HepG2 (cell line): ENCODE results near the gene SUCLG2. TPM values are rescaled to one million over a fixed set of nuclear protein-coding genes. Genes with fewer than 3 reads are reported as not detected.

Experiments
- ATAC-seq: fragments of 200-7000 bp; cut with Tn5 transposase; 3 replicates; pipeline ENCODE4 v1.9.1; 2020; ENCODE audit warnings: mild to moderate bottlenecking, moderate library complexity
- BruUV-seq: library from RNA; stranded (reverse); fragments of 400-500 nt; replicated peaks from 2 replicates; lab custom pipeline; 2021; lab: Mats Ljungman, UMichigan
- CTCF ChIA-PET: fragments of 300-600 bp; formaldehyde crosslinking; extraction: SDS; loops from one replicate; lab custom pipeline; 2021; ENCODE audit warnings: low total read pairs, inconsistent platforms, low intra/inter-chr PET ratio; lab: Yijun Ruan, JAX
- POLR2A ChIA-PET: fragments of 350-600 bp; sonication (Branson Sonifier 250); formaldehyde crosslinking; loops from one replicate; lab custom pipeline; 2020; ENCODE audit warnings: antibody characterized with exemption, inconsistent platforms; lab: Yijun Ruan, JAX
- DNase-seq: peaks from one replicate; pipeline ENCODE4 v3.0.0-alpha.2; 2015; ENCODE audit warnings: low spot score
- FAIRE-seq: peaks from 3 replicates; lab custom pipeline; 2011; peaks lifted over from hg19 to GRCh38; lab: Jason Lieb, UNC
- H2AFZ ChIP-seq: one replicate; pipeline ENCODE4 v1.6.1; 2011; ENCODE audit warnings: low read length, inconsistent platforms
- H3K27ac ChIP-seq: fragments of 300-600 bp; 3 replicates; pipeline ENCODE4 v1.8.0; 2011; ENCODE audit warnings: mixed run types, mild to moderate bottlenecking, mixed read lengths, low read length, inconsistent platforms; ENCODE audit not compliant: insufficient read depth; ENCODE audit errors: extremely low read length
- H3K27me3 ChIP-seq, 2 experiments: fragments of 200-600 bp in 1 of 2; 2 replicates in 1 of 2; 3 replicates in 1 of 2; pipeline versions ENCODE4 v1.6.0 to v1.8.0; 2011; ENCODE audit warnings: low read length in 2 of 2, mild to moderate bottlenecking in 2 of 2, moderate library complexity in 2 of 2, inconsistent platforms in 1 of 2; ENCODE audit not compliant: insufficient read depth in 2 of 2, control insufficient read depth in 1 of 2
- H3K36me3 ChIP-seq, 2 experiments: fragments of 200-600 bp in 1 of 2; replicated peaks in 1 of 2; 2 replicates in 1 of 2; 3 replicates in 1 of 2; pipeline versions ENCODE4 v1.5.1 to v1.8.0; 2011; ENCODE audit warnings: low read length in 2 of 2, inconsistent platforms in 1 of 2; ENCODE audit not compliant: insufficient read depth in 2 of 2, control insufficient read depth in 1 of 2
- H3K4me1 ChIP-seq: 2 replicates; pipeline ENCODE4 v1.5.1; 2012; ENCODE audit warnings: low read length, inconsistent platforms; ENCODE audit not compliant: insufficient read depth
- H3K4me2 ChIP-seq: 2 replicates; pipeline ENCODE4 v1.6.0; 2011; ENCODE audit warnings: low read depth, low read length, inconsistent platforms
- H3K4me3 ChIP-seq, 3 experiments: fragments of 200-600 bp in 1 of 3; sonication (generic), shearing (Covaris generic) in 1 of 3; replicated peaks in 1 of 3; 2 replicates each; pipeline ENCODE4 v1.5.1; 2011 to 2016; ENCODE audit warnings: low read length in 3 of 3, inconsistent platforms in 2 of 3, low read depth in 2 of 3, mild to moderate bottlenecking in 2 of 3, control low read depth in 1 of 3, mixed read lengths in 1 of 3; ENCODE audit not compliant: insufficient read depth in 1 of 3
- H3K79me2 ChIP-seq: one replicate; pipeline ENCODE4 v1.6.1; 2011; ENCODE audit warnings: low read length, inconsistent platforms; ENCODE audit not compliant: insufficient read depth
- H3K9ac ChIP-seq: 2 replicates; pipeline ENCODE4 v1.6.0; 2011; ENCODE audit warnings: mild to moderate bottlenecking, low read depth, low read length, inconsistent platforms; ENCODE audit not compliant: insufficient read depth
- H3K9me3 ChIP-seq: 2 replicates; pipeline ENCODE4 v1.5.1; 2012; ENCODE audit warnings: mild to moderate bottlenecking, low read length
- H4K20me1 ChIP-seq: 2 replicates; pipeline ENCODE4 v1.6.0; 2011; ENCODE audit warnings: inconsistent platforms, mild to moderate bottlenecking, low read length, moderate library complexity; ENCODE audit not compliant: insufficient read depth
- GPN1 ChIP-seq: sonication (generic); formaldehyde crosslinking; IDR thresholded peaks from 2 replicates; pipeline ENCODE4 v1.5.1; 2020; ENCODE audit warnings: missing genetic modification reagents, borderline replicate concordance
- PAF1 ChIP-seq: IDR thresholded peaks from 2 replicates; pipeline ENCODE4 v1.6.1; 2016; ENCODE audit warnings: missing genetic modification reagents, missing compliant biosample characterization
- SOX6 ChIP-seq, 2 experiments: fragments of 450-650 bp in 1 of 2; sonication (generic) in 1 of 2; formaldehyde crosslinking in 1 of 2; IDR thresholded peaks; 2 replicates each; pipeline versions ENCODE4 v1.4.0 to v1.6.1; 2017 to 2020; ENCODE audit warnings: antibody characterized with exemption in 1 of 2, mild to moderate bottlenecking in 1 of 2, missing genetic modification reagents in 1 of 2
- TMF1 ChIP-seq: sonication (generic); formaldehyde crosslinking; IDR thresholded peaks from 2 replicates; pipeline ENCODE4 v1.8.1; 2022; ENCODE audit warnings: low read depth, missing genetic modification reagents
- ZIK1 ChIP-seq: sonication (generic); formaldehyde crosslinking; IDR thresholded peaks from 2 replicates; pipeline ENCODE4 v1.5.0; 2020; ENCODE audit warnings: mild to moderate bottlenecking, low read depth, missing genetic modification reagents, borderline replicate concordance
- ZKSCAN5 ChIP-seq: sonication (generic); formaldehyde crosslinking; IDR thresholded peaks from 2 replicates; pipeline ENCODE4 v1.5.1; 2020; ENCODE audit warnings: mild to moderate bottlenecking, missing genetic modification reagents
- ZNF264 ChIP-seq: sonication (generic); formaldehyde crosslinking; IDR thresholded peaks from 2 replicates; pipeline ENCODE4 v1.4.0; 2020; ENCODE audit warnings: missing genetic modification reagents
- ZNF562 ChIP-seq: sonication (generic); formaldehyde crosslinking; IDR thresholded peaks from 2 replicates; pipeline ENCODE4 v1.8.0; 2022; ENCODE audit warnings: missing genetic modification reagents, borderline replicate concordance
- ZNF567 ChIP-seq: sonication (generic); formaldehyde crosslinking; IDR thresholded peaks from 2 replicates; pipeline ENCODE4 v1.8.1; 2023; ENCODE audit warnings: mild to moderate bottlenecking, missing genetic modification reagents, borderline replicate concordance
- ZNF570 ChIP-seq: sonication (generic); formaldehyde crosslinking; IDR thresholded peaks from 2 replicates; pipeline ENCODE4 v1.4.0; 2020; ENCODE audit warnings: mild to moderate bottlenecking, missing genetic modification reagents, borderline replicate concordance
- WGBS: methylation state at CpG from one replicate; pipeline ENCODE4 v1.1.6; 2017; ENCODE audit warnings: low lambda C conversion rate; 5-methylcytosine and 5-hydroxymethylcytosine counted together
- in situ Hi-C: cut with HindIII; loops from 2 replicates; pipeline ENCODE4 v1.10.0; 2017; ENCODE audit warnings: low pct_unique_long_range_greater_than_20kb; ENCODE audit not compliant: extremely low pct_ligation_motif_present
- intact Hi-C: fragments of 100-400 bp; cut with micrococcal nuclease; formaldehyde crosslinking; loops from one replicate; pipeline ENCODE4 v1.10.0; 2022; ENCODE audit not compliant: unreplicated experiment
- polyA plus RNA-seq, 8 experiments: library from polyadenylated mRNA; depleted of rRNA in 3 of 8; stranded (reverse) in 7 of 8; unstranded in 1 of 8; fragments of >200 nt; fragmentation: Illumina TruSeq in 4 of 8; extraction: Trizol in 4 of 8; gene quantifications; 2 replicates each; pipeline versions ENCODE4 v1.2.1 to v1.2.3, GENCODE V29; 2011 to 2016; ENCODE audit warnings: low read depth in 4 of 8, missing spikeins in 1 of 8, mixed read lengths in 1 of 8; ENCODE audit not compliant: insufficient read depth in 1 of 8
- total RNA-seq, 5 experiments: library from RNA; depleted of rRNA; stranded (reverse); fragments of >200 nt; fragmentation: Illumina TruSeq; extraction: Trizol; gene quantifications; 2 replicates each; pipeline ENCODE4 v1.2.3, GENCODE V29; 2016; ENCODE audit warnings: low read depth in 1 of 5
- TF ChIP-seq, protein P1 (sequence below): sonication (generic); formaldehyde crosslinking; IDR thresholded peaks from 2 replicates; pipeline ENCODE4 v1.8.0; 2022; ENCODE audit warnings: mild to moderate bottlenecking, missing genetic modification reagents; ENCODE audit not compliant: insufficient replicate concordance

The SUCLG2 gene
- total and polyA plus RNA-seq, 2 of the 13 experiments (the other 11 are each of a cell fraction or from before 2014, with no cell fraction given): 21.4 to 64.9 TPM

DNA sequence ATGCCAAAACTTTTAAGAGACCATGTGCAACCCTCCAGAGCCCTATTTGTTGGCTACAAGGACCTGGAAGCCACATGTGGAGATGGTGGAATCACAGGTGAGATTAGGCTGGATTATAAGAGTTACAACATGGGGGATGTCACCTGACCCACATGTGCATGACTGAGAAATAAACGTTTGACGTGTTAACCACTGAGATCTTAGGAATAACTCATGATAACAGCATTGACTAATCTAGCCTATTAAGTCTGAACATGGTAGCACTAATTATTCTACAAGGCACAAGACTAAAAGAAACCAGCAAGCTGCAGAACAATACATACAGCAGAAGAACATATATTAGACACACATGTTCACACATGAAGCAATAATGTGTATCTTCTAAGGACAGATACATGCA, 38.4 kb downstream of the SUCLG2 start:
- BruUV-seq: no TSS peak
- H3K27ac ChIP-seq: no peak overlapping the region
- WGBS: 96% methylated on average over 2 of the region's 2 CpGs
- H3K79me2 ChIP-seq: no peaks in the 10 kb centered on the region
- no peaks in the 10 kb centered on the region for H4K20me1 ChIP-seq
- no peak overlapping the region for H3K4me2 ChIP-seq
- CTCF ChIA-PET: no interaction called here
- H3K4me1 ChIP-seq: peaks cover 10% of the 10 kb centered on the region; the same call in 1 of the 2 replicates
- intact Hi-C loops: no loop called here
- H3K4me3 ChIP-seq: no peak overlapping the region
- no peaks in the 10 kb centered on the region for H3K9me3 ChIP-seq
- peaks cover 2 to 18% of the 10 kb centered on the region in 2 experiments; a peak in 3 of 5 replicates for H3K36me3 ChIP-seq
- no peak for TF ChIP-seq ZNF264
- TF ChIP-seq GPN1 (CRISPR knock-in tag): no peak
- no peak for TF ChIP-seq ZNF567
- no peak for TF ChIP-seq SOX6 (IDR thresholded peaks at IDR 0.05)
- TF ChIP-seq SOX6 (CRISPR knock-in tag; IDR thresholded peaks at IDR 0.05): no peak
- TF ChIP-seq TMF1 (CRISPR knock-in tag): no peak
- no peak for TF ChIP-seq PAF1 (CRISPR knock-in tag)
- TF ChIP-seq, protein P1, sequence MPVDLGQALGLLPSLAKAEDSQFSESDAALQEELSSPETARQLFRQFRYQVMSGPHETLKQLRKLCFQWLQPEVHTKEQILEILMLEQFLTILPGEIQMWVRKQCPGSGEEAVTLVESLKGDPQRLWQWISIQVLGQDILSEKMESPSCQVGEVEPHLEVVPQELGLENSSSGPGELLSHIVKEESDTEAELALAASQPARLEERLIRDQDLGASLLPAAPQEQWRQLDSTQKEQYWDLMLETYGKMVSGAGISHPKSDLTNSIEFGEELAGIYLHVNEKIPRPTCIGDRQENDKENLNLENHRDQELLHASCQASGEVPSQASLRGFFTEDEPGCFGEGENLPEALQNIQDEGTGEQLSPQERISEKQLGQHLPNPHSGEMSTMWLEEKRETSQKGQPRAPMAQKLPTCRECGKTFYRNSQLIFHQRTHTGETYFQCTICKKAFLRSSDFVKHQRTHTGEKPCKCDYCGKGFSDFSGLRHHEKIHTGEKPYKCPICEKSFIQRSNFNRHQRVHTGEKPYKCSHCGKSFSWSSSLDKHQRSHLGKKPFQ (CRISPR knock-in tag): no peak
- TF ChIP-seq ZNF570 (CRISPR knock-in tag): no peak
- TF ChIP-seq ZKSCAN5 (CRISPR knock-in tag): no peak
- no peak for TF ChIP-seq ZIK1 (CRISPR knock-in tag)
- no peak for TF ChIP-seq ZNF562 (CRISPR knock-in tag)
- TF ChIP-seq, all 625 proteins: peak for 0
- POLR2A ChIA-PET: no interaction called here
- Histone ChIP-seq H3K9ac (no peak overlapping the region), H3K27me3 (no peaks in the 10 kb centered on the region), H2AFZ (no peak overlapping the region)
- ATAC-seq: no peak
- in situ Hi-C loops: no loop called here
- FAIRE-seq: no peak
- no peak for DNase-seq
